ENCODE results near the gene APCDD1.
A peak's percentile ranks its signal among the peaks of the same experiment; 100 is the strongest.

APCDD1 gene

DNA sequence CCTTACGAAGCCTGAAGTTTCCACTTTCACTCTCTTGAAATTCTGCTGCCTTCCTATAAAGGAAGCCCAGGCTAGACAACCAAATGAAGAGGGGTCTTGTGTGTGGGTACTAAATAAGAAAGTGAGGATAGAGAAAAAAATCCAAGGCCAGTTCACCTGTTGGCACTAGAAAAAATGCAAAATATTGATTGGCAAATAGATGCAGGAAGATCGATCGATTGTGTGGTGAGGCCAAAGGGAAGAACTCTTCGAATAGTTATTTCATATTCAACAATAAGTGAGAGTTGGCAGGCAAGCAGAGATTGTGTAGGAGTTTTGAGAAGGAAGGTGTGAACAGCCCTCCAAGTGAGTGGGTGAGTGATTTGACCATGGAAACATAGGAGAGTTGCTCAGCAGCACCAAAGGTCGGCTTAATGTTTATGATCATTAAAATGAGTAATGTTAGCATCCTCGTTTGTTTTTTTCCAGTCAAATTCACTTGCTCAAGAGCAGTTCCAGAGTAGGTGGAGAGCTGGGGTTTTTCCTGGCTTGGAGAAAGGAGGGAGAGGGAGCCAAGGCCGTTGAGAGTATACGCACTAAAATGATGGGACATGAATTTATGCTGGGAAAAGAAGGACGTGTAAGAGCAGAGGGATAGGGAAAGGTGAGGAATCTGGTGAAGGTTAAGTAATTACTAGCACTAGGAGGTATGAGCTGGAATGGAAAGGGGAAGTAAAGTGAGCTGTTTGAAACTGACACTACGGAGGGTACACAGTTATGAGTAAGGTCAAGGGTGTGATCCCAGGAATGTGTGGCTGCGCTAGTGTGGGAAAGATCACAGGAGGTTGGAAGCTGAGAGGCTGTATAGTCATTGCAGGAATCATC lies 70.3 kb downstream of the APCDD1 start:
- H3K4me2 ChIP-seq (ENCODE audit: low read length): peak overlapping the region; percentile 88
- 0 out of 2 replicates have a peak, but pooled peaks cover 2% of the 10 kb centered on the region for H3F3A ChIP-seq (ENCODE audit: control insufficient read depth, insufficient read depth)
- no peak overlapping the region for H3K27ac ChIP-seq (ENCODE audit: low read depth, low read length)
- no peaks in the 10 kb centered on the region for H3K9me3 ChIP-seq (ENCODE audit: control insufficient read depth, insufficient read depth, low read length)
- peaks cover 9% of the 10 kb centered on the region for H3K36me3 ChIP-seq (ENCODE audit: control insufficient read depth, low read length)
- TF ChIP-seq, protein P1, sequence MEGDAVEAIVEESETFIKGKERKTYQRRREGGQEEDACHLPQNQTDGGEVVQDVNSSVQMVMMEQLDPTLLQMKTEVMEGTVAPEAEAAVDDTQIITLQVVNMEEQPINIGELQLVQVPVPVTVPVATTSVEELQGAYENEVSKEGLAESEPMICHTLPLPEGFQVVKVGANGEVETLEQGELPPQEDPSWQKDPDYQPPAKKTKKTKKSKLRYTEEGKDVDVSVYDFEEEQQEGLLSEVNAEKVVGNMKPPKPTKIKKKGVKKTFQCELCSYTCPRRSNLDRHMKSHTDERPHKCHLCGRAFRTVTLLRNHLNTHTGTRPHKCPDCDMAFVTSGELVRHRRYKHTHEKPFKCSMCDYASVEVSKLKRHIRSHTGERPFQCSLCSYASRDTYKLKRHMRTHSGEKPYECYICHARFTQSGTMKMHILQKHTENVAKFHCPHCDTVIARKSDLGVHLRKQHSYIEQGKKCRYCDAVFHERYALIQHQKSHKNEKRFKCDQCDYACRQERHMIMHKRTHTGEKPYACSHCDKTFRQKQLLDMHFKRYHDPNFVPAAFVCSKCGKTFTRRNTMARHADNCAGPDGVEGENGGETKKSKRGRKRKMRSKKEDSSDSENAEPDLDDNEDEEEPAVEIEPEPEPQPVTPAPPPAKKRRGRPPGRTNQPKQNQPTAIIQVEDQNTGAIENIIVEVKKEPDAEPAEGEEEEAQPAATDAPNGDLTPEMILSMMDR (IDR thresholded peaks at IDR 0.05; ENCODE audit: low read depth, low read length, poor library complexity, severe bottlenecking): no peak
- TF ChIP-seq EZH2phosphoT487 (IDR thresholded peaks at IDR 0.05; ENCODE audit: borderline replicate concordance, low read length): no peak
- H3K27me3 ChIP-seq (ENCODE audit: control insufficient read depth, low read length): peaks cover 3% of the 10 kb centered on the region; the same call in 1 of the 2 replicates
- peaks cover 20% of the 10 kb centered on the region for H4K20me1 ChIP-seq (ENCODE audit: control insufficient read depth, insufficient read depth, low read depth, low read length)
- H3K79me2 ChIP-seq (ENCODE audit: control insufficient read depth, low read length): peaks cover 39% of the 10 kb centered on the region
- H3K4me1 ChIP-seq (ENCODE audit: control insufficient read depth, low read length): peaks cover 36% of the 10 kb centered on the region
- peak overlapping the region; percentile 100 for H3K4me3 ChIP-seq (ENCODE audit: low read length)
- no peaks in the 10 kb centered on the region for H3K9me2 ChIP-seq (replicated peaks; ENCODE audit: control insufficient read depth, low read length)

DNA sequence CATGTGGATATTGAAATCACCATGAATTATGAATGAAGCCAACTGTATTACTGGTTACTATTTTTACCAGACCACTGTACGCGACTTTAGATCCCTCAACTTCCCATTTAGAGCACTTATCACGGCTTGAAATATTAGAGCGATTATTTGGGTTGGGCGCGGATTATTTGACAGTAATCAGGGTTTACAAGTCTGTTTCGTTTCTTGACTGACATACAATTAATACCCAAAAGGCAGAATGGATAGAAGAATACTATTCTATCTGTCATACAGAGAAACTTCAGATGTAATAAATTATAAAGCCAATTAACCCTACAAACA lies 70.9 kb downstream of the APCDD1 start:
- Histone ChIP-seq H3F3A (ENCODE audit: control insufficient read depth, insufficient read depth) (0 out of 2 replicates have a peak, but pooled peaks cover 2% of the 10 kb centered on the region), H3K9me3 (ENCODE audit: control insufficient read depth, insufficient read depth, low read length) (no peaks in the 10 kb centered on the region), H3K36me3 (ENCODE audit: control insufficient read depth, low read length) (peaks cover 11% of the 10 kb centered on the region), H3K9me2 (replicated peaks; ENCODE audit: control insufficient read depth, low read length) (no peaks in the 10 kb centered on the region), H4K20me1 (ENCODE audit: control insufficient read depth, insufficient read depth, low read depth, low read length) (peaks cover 25% of the 10 kb centered on the region), H3K79me2 (ENCODE audit: control insufficient read depth, low read length) (peaks cover 45% of the 10 kb centered on the region), H3K27me3 (ENCODE audit: control insufficient read depth, low read length) (peaks cover 3% of the 10 kb centered on the region; the same call in 1 of the 2 replicates), H3K4me3 (ENCODE audit: low read length) (peak overlapping the region; percentile 100), H3K27ac (ENCODE audit: low read depth, low read length) (no peak overlapping the region), H3K4me2 (ENCODE audit: low read length) (peak overlapping the region; percentile 88), H3K4me1 (ENCODE audit: control insufficient read depth, low read length) (peaks cover 32% of the 10 kb centered on the region)
- TF ChIP-seq EZH2phosphoT487 (IDR thresholded peaks at IDR 0.05; ENCODE audit: borderline replicate concordance, low read length): no peak
- TF ChIP-seq, protein P1 (IDR thresholded peaks at IDR 0.05; ENCODE audit: low read depth, low read length, poor library complexity, severe bottlenecking): no peak

DNA sequence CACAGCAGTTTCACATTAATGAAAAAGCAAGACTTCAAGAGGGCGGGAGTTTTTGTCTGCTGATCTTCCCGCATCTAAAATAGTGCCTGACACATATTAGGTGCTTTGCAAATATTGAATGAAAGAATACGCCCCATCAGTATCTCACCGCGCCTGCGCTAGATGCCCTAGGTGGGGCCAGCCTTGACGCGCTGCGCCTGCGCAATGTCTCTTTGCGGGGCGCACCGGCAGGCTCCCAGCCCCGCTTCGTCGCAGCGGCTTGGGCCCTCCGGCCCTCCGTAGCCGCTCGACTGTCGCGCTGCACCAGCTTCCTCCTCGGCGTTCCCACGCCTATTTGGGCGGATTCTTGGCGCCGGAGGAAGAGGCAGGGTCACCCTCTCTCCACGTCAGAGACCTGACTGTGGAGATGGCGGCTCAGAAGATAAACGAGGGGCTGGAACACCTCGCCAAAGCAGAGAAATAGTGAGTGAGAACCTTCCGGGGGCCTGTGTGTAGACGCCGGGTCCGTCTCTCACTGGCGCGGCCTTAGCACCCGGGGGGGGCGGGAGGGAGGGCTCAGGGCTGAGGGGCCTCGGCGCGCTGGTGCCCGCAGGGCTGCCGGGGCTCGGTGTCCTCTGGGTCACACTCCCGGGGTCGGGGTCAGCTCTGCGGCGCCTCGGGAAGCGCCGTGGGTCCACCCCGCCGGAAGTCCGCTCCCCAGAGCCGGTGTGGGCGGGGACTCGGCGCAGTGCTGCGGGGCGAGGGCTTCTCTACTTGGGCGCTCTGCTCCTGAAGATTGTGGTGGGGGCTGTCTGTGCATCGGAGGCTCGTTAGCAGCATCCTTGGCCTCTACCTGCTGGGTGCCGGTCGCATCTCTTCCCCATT lies 71.5 kb downstream of the APCDD1 start, which contains the start of gene NAPG:
TSS of gene NAPG (plus strand) at position 331 of the 864 bp plus-strand sequence. CDS start at position 407, 76 bp downstream.
- Histone ChIP-seq H3K4me3 (ENCODE audit: low read length) (peak within 1 kb of the TSS; percentile 100), H3K27me3 (ENCODE audit: control insufficient read depth, low read length) (peaks cover 3% of the 10 kb centered on the region; the same call in 1 of the 2 replicates), H3K36me3 (ENCODE audit: control insufficient read depth, low read length) (peaks cover 14% of the 10 kb centered on the region), H3K9me2 (replicated peaks; ENCODE audit: control insufficient read depth, low read length) (no peaks in the 10 kb centered on the region), H3K79me2 (ENCODE audit: control insufficient read depth, low read length) (peaks cover 51% of the 10 kb centered on the region), H3F3A (ENCODE audit: control insufficient read depth, insufficient read depth) (0 out of 2 replicates have a peak, but pooled peaks cover 2% of the 10 kb centered on the region), H4K20me1 (ENCODE audit: control insufficient read depth, insufficient read depth, low read depth, low read length) (peaks cover 31% of the 10 kb centered on the region), H3K9me3 (ENCODE audit: control insufficient read depth, insufficient read depth, low read length) (no peaks in the 10 kb centered on the region), H3K4me1 (ENCODE audit: control insufficient read depth, low read length) (peaks cover 32% of the 10 kb centered on the region), H3K4me2 (ENCODE audit: low read length) (peak within 1 kb of the TSS; percentile 88), H3K27ac (ENCODE audit: low read depth, low read length) (peak within 1 kb of the TSS; percentile 64)
- TF ChIP-seq, protein P1 (IDR thresholded peaks at IDR 0.05; ENCODE audit: low read depth, low read length, poor library complexity, severe bottlenecking): no peak
